ENCODE results near the gene ZKSCAN3. TPM values are rescaled to one million over a fixed set of nuclear protein-coding genes. Genes with fewer than 3 reads are reported as not detected.

ZKSCAN3 gene
- total and polyA plus RNA-seq, 2 experiments from 2014 or later = 1.6 to 3.0 TPM

- Histone ChIP-seq H3K9me3 (ENCODE audit: low read depth) (no peaks in the 10 kb centered on the region), H3K79me2 (ENCODE audit: insufficient read depth) (no peaks in the 10 kb centered on the region), H3K4me1 (ENCODE audit: insufficient read depth) (no peaks in the 10 kb centered on the region), H3K4me2 (ENCODE audit: unreplicated experiment) (no peak overlapping the region), H3K36me3 (ENCODE audit: low read depth) (no peaks in the 10 kb centered on the region), H4K20me1 (ENCODE audit: insufficient read depth) (no peaks in the 10 kb centered on the region), H3K4me3 (no peak overlapping the region), H2AFZ (no peak overlapping the region), H3K9me2 (ENCODE audit: insufficient read depth) (no peaks in the 10 kb centered on the region), H3F3A (ENCODE audit: insufficient read depth) (no peaks in the 10 kb centered on the region), H3K27ac (no peak overlapping the region), H3K27me3 (replicated peaks; ENCODE audit: insufficient read depth) (no peaks in the 10 kb centered on the region), H3K9ac (no peak overlapping the region)
- TF ChIP-seq EZH2 (IDR thresholded peaks at IDR 0.05; ENCODE audit: insufficient read depth, poor library complexity, severe bottlenecking) = no peak
- TF ChIP-seq EZH2phosphoT487 (IDR thresholded peaks at IDR 0.05; ENCODE audit: insufficient read depth, low read depth) = no peak
- in situ Hi-C loops (cut with MboI) = no loop called here
- peak; percentile 9 for DNase-seq
- WGBS, 2 experiments (ENCODE audit: low coverage in 1 of 2, low lambda C conversion rate in 2 of 2, missing lambda C conversion rate in 2 of 2) = 67 to 74% methylated on average over 5 of the region's 5 CpGs
These were observed 58.5 kb downstream of the ZKSCAN3 start for GRCh38 chr6:28408076-28408802.

- no peak overlapping the region for H3K9ac ChIP-seq
- H4K20me1 ChIP-seq (ENCODE audit: insufficient read depth) = no peaks in the 10 kb centered on the region
- no peaks in the 10 kb centered on the region for H3K79me2 ChIP-seq (ENCODE audit: insufficient read depth)
- no peaks in the 10 kb centered on the region for H3K9me2 ChIP-seq (ENCODE audit: insufficient read depth)
- H3K36me3 ChIP-seq (ENCODE audit: low read depth) = no peaks in the 10 kb centered on the region
- H3K27me3 ChIP-seq (replicated peaks; ENCODE audit: insufficient read depth) = no peaks in the 10 kb centered on the region
- no peaks in the 10 kb centered on the region for H3F3A ChIP-seq (ENCODE audit: insufficient read depth)
- H3K4me1 ChIP-seq (ENCODE audit: insufficient read depth) = no peaks in the 10 kb centered on the region
- TF ChIP-seq EZH2phosphoT487 (IDR thresholded peaks at IDR 0.05; ENCODE audit: insufficient read depth, low read depth) (no peak), EZH2 (IDR thresholded peaks at IDR 0.05; ENCODE audit: insufficient read depth, poor library complexity, severe bottlenecking) (no peak)
- no peak overlapping the region for H2AFZ ChIP-seq
- no peak overlapping the region for H3K27ac ChIP-seq
- no peak overlapping the region for H3K4me2 ChIP-seq (ENCODE audit: unreplicated experiment)
- no peaks in the 10 kb centered on the region for H3K9me3 ChIP-seq (ENCODE audit: low read depth)
- no peak for DNase-seq
- no peak overlapping the region for H3K4me3 ChIP-seq
- in situ Hi-C loops (cut with MboI) = no loop called here
- 78 to 79% methylated on average over 2 of the region's 2 CpGs for WGBS, 2 experiments (ENCODE audit: low coverage in 1 of 2, low lambda C conversion rate in 2 of 2, missing lambda C conversion rate in 2 of 2)
These were observed 61.0 kb downstream of the ZKSCAN3 start for GRCh38 chr6:28410767-28411166.

DNA sequence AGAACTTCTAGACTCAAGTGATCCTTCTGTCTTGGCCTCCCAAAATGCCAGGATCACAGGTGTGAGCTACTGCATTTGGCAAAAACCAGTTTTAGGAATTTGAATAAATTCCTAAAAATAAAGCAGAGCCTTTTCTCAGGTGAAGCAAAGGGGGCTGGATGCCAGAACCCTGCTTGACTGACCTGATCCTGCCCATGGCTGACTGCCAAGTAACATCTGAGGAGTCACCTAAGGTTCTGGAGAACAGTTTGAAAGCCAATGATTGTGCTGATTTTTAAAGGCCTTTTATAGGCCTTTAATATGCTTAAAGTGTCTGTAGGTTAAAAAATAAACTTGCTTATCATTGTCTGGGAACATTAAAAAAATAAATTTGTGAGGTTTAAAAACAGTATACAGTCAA is 63.9 kb downstream of the ZKSCAN3 start:
- no peaks in the 10 kb centered on the region for H3K4me1 ChIP-seq (ENCODE audit: insufficient read depth)
- H3K79me2 ChIP-seq (ENCODE audit: insufficient read depth) = no peaks in the 10 kb centered on the region
- H4K20me1 ChIP-seq (ENCODE audit: insufficient read depth) = no peaks in the 10 kb centered on the region
- no peaks in the 10 kb centered on the region for H3K9me2 ChIP-seq (ENCODE audit: insufficient read depth)
- H3K27ac ChIP-seq = no peak overlapping the region
- no peaks in the 10 kb centered on the region for H3K27me3 ChIP-seq (replicated peaks; ENCODE audit: insufficient read depth)
- no peak overlapping the region for H3K4me2 ChIP-seq (ENCODE audit: unreplicated experiment)
- no peak for DNase-seq
- no peak overlapping the region for H3K9ac ChIP-seq
- no peak for TF ChIP-seq EZH2 (IDR thresholded peaks at IDR 0.05; ENCODE audit: insufficient read depth, poor library complexity, severe bottlenecking)
- no peak for TF ChIP-seq EZH2phosphoT487 (IDR thresholded peaks at IDR 0.05; ENCODE audit: insufficient read depth, low read depth)
- H3K36me3 ChIP-seq (ENCODE audit: low read depth) = no peaks in the 10 kb centered on the region
- no peaks in the 10 kb centered on the region; the same call in 1 of the 2 replicates for H3F3A ChIP-seq (ENCODE audit: insufficient read depth)
- no peak overlapping the region for H2AFZ ChIP-seq
- in situ Hi-C loops (cut with MboI) = no loop called here
- H3K9me3 ChIP-seq (ENCODE audit: low read depth) = no peaks in the 10 kb centered on the region
- H3K4me3 ChIP-seq = no peak overlapping the region

Small RNA genes within 50 kb of the gene (small RNA-seq; reads per million reads assigned to genes)
- gene AL021997.1 (ENCODE audit: low read depth, low replicate concordance) (not detected), gene AL021997.2 (ENCODE audit: low read depth, low replicate concordance) (not detected), gene RNU2-45P (ENCODE audit: low read depth, low replicate concordance) (not detected)

Other genes starting within 250 kb of the ZKSCAN3 start
- gene ZSCAN16, start 225.3 kb upstream of the ZKSCAN3 start, total RNA-seq (2014; rRNA removed; shearing (Covaris generic)) = 1.2 and 2.3 TPM in 2 replicates
- gene ZSCAN16, start 225.3 kb upstream of the ZKSCAN3 start, polyA plus RNA-seq (2016; fragmentation: Nextera tagmentation; extraction: Ambion mirVana) = 1.2 TPM in 2 replicates
- 12.0 and 13.2 TPM in 2 replicates for gene ZKSCAN8, start 208.1 kb upstream of the ZKSCAN3 start, total RNA-seq (2014; rRNA removed; shearing (Covaris generic))
- 4.1 TPM in 2 replicates for gene ZKSCAN8, start 208.1 kb upstream of the ZKSCAN3 start, polyA plus RNA-seq (2016; fragmentation: Nextera tagmentation; extraction: Ambion mirVana)
- gene ZSCAN9, start 124.7 kb upstream of the ZKSCAN3 start, total RNA-seq (2014; rRNA removed; shearing (Covaris generic)) = 7.3 and 12.8 TPM in 2 replicates
- 5.8 TPM in 2 replicates for gene ZSCAN9, start 124.7 kb upstream of the ZKSCAN3 start, polyA plus RNA-seq (2016; fragmentation: Nextera tagmentation; extraction: Ambion mirVana)
- gene ZKSCAN4, start 97.7 kb upstream of the ZKSCAN3 start, total RNA-seq (2014; rRNA removed; shearing (Covaris generic)) = 3.7 and 4.2 TPM in 2 replicates
- 3.5 and 3.6 TPM in 2 replicates for gene ZKSCAN4, start 97.7 kb upstream of the ZKSCAN3 start, polyA plus RNA-seq (2016; fragmentation: Nextera tagmentation; extraction: Ambion mirVana)
- 0.97 and 1.9 TPM in 2 replicates for gene NKAPL, start 90.7 kb upstream of the ZKSCAN3 start, total RNA-seq (2014; rRNA removed; shearing (Covaris generic))
- gene NKAPL, start 90.7 kb upstream of the ZKSCAN3 start, polyA plus RNA-seq (2016; fragmentation: Nextera tagmentation; extraction: Ambion mirVana) = 3.2 and 3.5 TPM in 2 replicates
- gene ZSCAN26, start 82.8 kb upstream of the ZKSCAN3 start, total RNA-seq (2014; rRNA removed; shearing (Covaris generic)) = 17.5 and 28.5 TPM in 2 replicates
- 14.1 and 15.0 TPM in 2 replicates for gene ZSCAN26, start 82.8 kb upstream of the ZKSCAN3 start, polyA plus RNA-seq (2016; fragmentation: Nextera tagmentation; extraction: Ambion mirVana)
- gene PGBD1, start 68.4 kb upstream of the ZKSCAN3 start, total RNA-seq (2014; rRNA removed; shearing (Covaris generic)) = 4.9 and 6.7 TPM in 2 replicates
- 4.1 and 5.0 TPM in 2 replicates for gene PGBD1, start 68.4 kb upstream of the ZKSCAN3 start, polyA plus RNA-seq (2016; fragmentation: Nextera tagmentation; extraction: Ambion mirVana)
- 0.54 and 1.3 TPM in 2 replicates for gene ZSCAN31, start 13.8 kb upstream of the ZKSCAN3 start, total RNA-seq (2014; rRNA removed; shearing (Covaris generic))
- 0.84 and 1.5 TPM in 2 replicates for gene ZSCAN31, start 13.8 kb upstream of the ZKSCAN3 start, polyA plus RNA-seq (2016; fragmentation: Nextera tagmentation; extraction: Ambion mirVana)
- 1.9 and 3.1 TPM in 2 replicates for gene ZSCAN12, start 49.8 kb downstream of the ZKSCAN3 start, total RNA-seq (2014; rRNA removed; shearing (Covaris generic))
- 0.88 and 1.2 TPM in 2 replicates for gene ZSCAN12, start 49.8 kb downstream of the ZKSCAN3 start, polyA plus RNA-seq (2016; fragmentation: Nextera tagmentation; extraction: Ambion mirVana)
- 0.32 and 0.51 TPM in 2 replicates for gene ZSCAN23, start 93.5 kb downstream of the ZKSCAN3 start, total RNA-seq (2014; rRNA removed; shearing (Covaris generic))
- gene ZSCAN23, start 93.5 kb downstream of the ZKSCAN3 start, polyA plus RNA-seq (2016; fragmentation: Nextera tagmentation; extraction: Ambion mirVana) = 0.13 and 0.84 TPM in 2 replicates
- gene GPX6, start 165.8 kb downstream of the ZKSCAN3 start, total RNA-seq (2014; rRNA removed; shearing (Covaris generic)) = not detected in 2 replicates
- not detected in 2 replicates for gene GPX6, start 165.8 kb downstream of the ZKSCAN3 start, polyA plus RNA-seq (2016; fragmentation: Nextera tagmentation; extraction: Ambion mirVana)
- not detected in 2 replicates for gene GPX5, start 175.9 kb downstream of the ZKSCAN3 start, total RNA-seq (2014; rRNA removed; shearing (Covaris generic))
- not detected in 2 replicates for gene GPX5, start 175.9 kb downstream of the ZKSCAN3 start, polyA plus RNA-seq (2016; fragmentation: Nextera tagmentation; extraction: Ambion mirVana)